Mucosa of descending colon (tissue), 3 donors: ENCODE data around the gene KLHL5. TPM values are rescaled to one million over a fixed set of nuclear protein-coding genes. Genes with fewer than 3 reads are reported as not detected.
"Not testable (repeated sequence)": the region's sequence is repeated elsewhere in the genome, so short reads cannot be mapped to it uniquely, and the experiment has no call there.

ENCODE experiments used
- ATAC-seq: fragments of 200-7000 bp; cut with Tn5 transposase; one replicate; pipeline ENCODE4 v1.9.1; 2020; ENCODE audit warnings: mild to moderate bottlenecking, moderate library complexity
- DNase-seq, 3 donors: peaks; one replicate each; pipeline ENCODE4 v3.0.0-alpha.2; 2020
- H3K36me3 ChIP-seq: fragments of 200-600 bp; one replicate; pipeline ENCODE4 v1.8.0; 2021; ENCODE audit warnings: low read depth, mild to moderate bottlenecking
- H3K4me1 ChIP-seq: fragments of 200-600 bp; one replicate; pipeline ENCODE4 v1.8.0; 2021; ENCODE audit warnings: low read depth, mild to moderate bottlenecking
- H3K4me3 ChIP-seq: fragments of 200-600 bp; one replicate; pipeline ENCODE4 v1.8.0; 2021; ENCODE audit warnings: mild to moderate bottlenecking
- H3K9me3 ChIP-seq: fragments of 200-600 bp; one replicate; pipeline ENCODE4 v1.8.0; 2021; ENCODE audit warnings: mild to moderate bottlenecking
- intact Hi-C, 2 donors: fragments of 100-400 bp; cut with DNase I in 1 of 2; cut with micrococcal nuclease in 1 of 2; formaldehyde crosslinking; loops; one replicate each; pipeline versions ENCODE4 v1.11.0 to v1.11.1; 2022; cut with DNase I, micrococcal nuclease
- total RNA-seq, 3 donors: library from RNA; stranded (reverse); fragmentation: NEBNext Ultra II Directional in 2 of 3; extraction: Animal tissue kit (Norgen Biotek cat#: 25700) in 2 of 3; gene quantifications; one replicate each; pipeline versions ENCODE4 v1.2.1 to v1.2.4, GENCODE V29; 2021 to 2023
- TF ChIP-seq, protein P1 (sequence below): fragments of 200-600 bp; IDR thresholded peaks from one replicate; pipeline ENCODE4 v1.8.0; 2022; ENCODE audit warnings: antibody characterized with exemption, mild to moderate bottlenecking
- donor health status: DM: no; HTN: no; CAD: no; lungs with moderate emphysema.
- donor health status: DM: no; HTN: no; CAD: no.
- donor health status: DM: no; HTN: yes; CAD: no.

KLHL5 gene
- total RNA-seq, 3 donors from 2014 or later: 2.5 to 94.8 (median 15.2) TPM

DNA sequence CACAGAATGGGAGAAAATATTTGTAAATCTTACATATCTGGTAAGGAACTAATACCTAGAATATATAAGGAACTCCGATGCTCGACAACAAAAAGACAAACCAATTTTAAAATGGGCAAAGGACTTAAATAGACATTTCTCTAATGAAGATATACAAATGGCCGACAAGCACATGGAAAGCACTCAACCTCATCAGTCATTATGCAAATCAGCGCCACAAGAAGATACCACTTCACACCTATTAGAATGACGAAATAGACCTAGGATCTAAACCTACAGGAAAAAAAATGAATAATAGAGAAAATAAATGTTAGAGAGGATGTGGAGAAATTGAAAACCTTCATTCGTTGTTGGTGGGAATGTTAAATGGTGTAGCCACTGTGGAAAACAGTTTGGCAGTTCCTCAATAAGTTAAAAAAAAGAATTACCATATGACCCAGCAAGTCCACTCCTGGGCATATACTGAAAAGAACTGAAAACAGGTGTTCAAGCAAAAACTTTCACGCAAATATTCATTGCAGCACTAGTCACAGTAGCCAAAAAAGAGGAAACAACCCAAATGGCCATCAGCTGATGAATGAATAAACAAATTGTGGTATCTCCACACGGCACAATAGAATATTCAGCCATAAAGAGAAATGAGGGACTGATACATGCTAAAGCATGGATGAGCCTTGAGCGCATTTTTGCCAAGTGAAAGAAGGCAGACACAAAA is 63.0 kb downstream of the KLHL5 start:
- Histone ChIP-seq H3K9me3 (no peaks in the 10 kb centered on the region), H3K4me3 (no peak overlapping the region), H3K36me3 (no peaks in the 10 kb centered on the region), H3K4me1 (no peaks in the 10 kb centered on the region)
- TF ChIP-seq, protein P1, sequence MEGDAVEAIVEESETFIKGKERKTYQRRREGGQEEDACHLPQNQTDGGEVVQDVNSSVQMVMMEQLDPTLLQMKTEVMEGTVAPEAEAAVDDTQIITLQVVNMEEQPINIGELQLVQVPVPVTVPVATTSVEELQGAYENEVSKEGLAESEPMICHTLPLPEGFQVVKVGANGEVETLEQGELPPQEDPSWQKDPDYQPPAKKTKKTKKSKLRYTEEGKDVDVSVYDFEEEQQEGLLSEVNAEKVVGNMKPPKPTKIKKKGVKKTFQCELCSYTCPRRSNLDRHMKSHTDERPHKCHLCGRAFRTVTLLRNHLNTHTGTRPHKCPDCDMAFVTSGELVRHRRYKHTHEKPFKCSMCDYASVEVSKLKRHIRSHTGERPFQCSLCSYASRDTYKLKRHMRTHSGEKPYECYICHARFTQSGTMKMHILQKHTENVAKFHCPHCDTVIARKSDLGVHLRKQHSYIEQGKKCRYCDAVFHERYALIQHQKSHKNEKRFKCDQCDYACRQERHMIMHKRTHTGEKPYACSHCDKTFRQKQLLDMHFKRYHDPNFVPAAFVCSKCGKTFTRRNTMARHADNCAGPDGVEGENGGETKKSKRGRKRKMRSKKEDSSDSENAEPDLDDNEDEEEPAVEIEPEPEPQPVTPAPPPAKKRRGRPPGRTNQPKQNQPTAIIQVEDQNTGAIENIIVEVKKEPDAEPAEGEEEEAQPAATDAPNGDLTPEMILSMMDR: no peak
- ATAC-seq (no peak), DNase-seq (no peak)
- intact Hi-C loops: no loop called here

DNA sequence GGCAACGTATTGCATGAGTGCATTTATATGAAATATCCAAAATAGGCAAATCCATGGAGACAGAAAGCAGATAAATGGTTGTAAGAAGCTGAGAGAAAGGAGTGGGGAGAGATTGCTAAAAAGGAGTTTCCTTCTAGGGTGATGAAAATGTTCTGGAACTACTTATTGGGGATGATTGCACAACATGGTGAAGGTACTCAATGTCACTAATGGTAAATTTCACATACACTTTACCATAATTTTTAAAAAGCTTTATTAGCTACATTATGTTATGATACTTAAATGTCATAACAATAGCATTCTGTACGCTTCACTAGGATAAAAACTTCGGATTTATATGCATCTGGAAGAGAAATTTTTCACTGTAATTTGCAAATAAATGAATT is 63.6 kb downstream of the KLHL5 start:
- TF ChIP-seq, protein P1: no peak
- no peaks in the 10 kb centered on the region for H3K9me3 ChIP-seq
- intact Hi-C loops: no loop called here

DNA sequence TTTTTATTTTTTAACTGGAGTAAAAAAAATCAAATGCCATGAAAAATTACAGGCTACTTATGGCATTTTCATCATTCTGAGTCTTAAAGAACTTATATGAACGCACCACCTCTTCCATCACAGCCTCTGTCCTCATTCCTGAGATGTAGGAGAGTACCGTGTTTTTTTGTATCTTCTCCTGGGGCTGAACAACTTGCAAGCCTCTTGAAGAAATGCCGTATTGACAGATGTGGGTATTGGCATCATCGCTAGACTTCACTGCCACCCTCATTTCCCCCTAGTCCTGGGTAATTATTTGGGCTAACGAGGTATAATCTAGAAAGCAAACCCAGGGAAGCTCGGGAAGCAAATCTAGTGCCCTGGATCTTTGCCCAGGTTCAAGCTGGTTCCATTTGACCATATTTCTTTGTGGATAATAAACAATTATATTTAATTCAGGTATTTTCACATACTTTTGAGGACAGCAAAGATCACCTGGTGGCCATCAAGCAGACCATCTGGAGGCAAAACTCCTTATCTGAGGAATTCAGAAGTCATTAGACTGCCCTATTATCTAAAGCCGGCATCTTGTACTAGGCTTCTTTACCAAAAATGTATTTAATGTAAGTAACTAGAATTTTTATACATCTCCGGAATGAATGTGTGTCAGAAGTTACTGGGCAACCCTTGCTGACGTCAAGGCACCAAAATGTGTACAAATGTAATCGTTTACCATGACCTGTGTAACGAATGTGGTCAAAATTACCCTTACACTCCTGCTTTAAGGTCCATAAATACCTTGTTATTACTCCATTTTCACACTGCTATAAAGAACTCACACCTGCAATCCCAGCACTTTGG is 64.4 kb downstream of the KLHL5 start:
- Histone ChIP-seq H3K4me1 (no peaks in the 10 kb centered on the region), H3K9me3 (no peaks in the 10 kb centered on the region), H3K4me3 (no peak overlapping the region), H3K36me3 (no peaks in the 10 kb centered on the region)
- TF ChIP-seq, protein P1: no peak
- no peak for DNase-seq
- intact Hi-C loops: no loop called here
- no peak for ATAC-seq

More for the DNA sequence above, 63.6 kb downstream of the KLHL5 start:
- no peak for ATAC-seq
- H3K4me3 ChIP-seq: no peak overlapping the region
- no peak for DNase-seq
- H3K36me3 ChIP-seq: no peaks in the 10 kb centered on the region
- H3K4me1 ChIP-seq: no peaks in the 10 kb centered on the region

DNA sequence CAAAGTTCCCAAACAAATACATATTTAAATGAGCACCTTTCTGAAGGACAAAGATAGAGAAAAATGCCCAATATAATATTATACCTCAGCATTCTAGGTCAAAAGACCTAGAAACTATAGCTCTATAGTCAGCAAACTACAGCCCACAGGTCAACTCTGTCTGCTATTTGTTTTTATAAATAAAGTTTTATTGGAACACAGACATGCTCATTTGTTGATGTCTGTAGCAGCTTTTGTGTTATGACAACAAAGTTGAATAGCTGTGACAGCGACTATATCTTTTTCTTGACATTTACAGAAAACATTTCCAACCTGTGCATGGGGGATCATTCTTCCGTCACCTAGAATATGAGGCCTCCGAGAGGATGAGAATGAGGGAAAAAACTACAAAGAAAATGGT is 71.6 kb downstream of the KLHL5 start:
- no peak for ATAC-seq
- intact Hi-C loops: loop anchor here (10.0 kb wide), 2 partner anchors 229 to 369 kb away; no protein-coding TSS in a partner anchor
- no peaks in the 10 kb centered on the region for H3K9me3 ChIP-seq
- no peak overlapping the region for H3K4me3 ChIP-seq
- H3K4me1 ChIP-seq: no peaks in the 10 kb centered on the region
- H3K36me3 ChIP-seq: no peaks in the 10 kb centered on the region
- DNase-seq: no peak
- TF ChIP-seq, protein P1: no peak

DNA sequence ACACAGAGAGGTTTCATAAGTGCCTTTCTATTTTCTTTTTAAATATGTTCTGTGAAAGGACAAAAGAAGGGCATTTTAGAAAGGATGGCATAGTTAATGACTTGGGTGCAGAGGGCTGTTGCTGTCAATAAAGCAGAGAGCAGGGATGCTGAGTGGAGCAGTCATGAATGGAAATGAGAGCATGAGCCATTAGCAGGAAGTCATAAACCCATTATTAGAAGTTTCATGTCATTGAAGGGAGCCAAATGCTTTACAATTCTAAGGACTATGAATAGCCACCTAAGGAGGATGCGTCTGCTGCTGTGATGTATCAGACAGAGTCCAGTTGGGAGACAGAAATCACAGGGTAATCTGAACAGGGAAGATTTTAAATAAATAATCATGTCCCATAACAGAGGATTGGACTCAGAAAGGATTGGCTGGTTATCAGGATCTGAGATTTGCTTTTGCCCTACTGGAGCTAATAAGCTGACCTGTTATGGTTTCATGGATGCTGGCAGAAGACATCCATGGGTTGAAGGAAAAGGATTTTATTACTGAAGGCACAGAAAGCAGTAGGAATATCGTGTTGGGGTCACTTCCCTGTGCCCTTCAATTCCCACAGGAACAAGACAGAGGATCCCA is 72.8 kb downstream of the KLHL5 start:
- Histone ChIP-seq H3K4me1 (peaks cover under 1% of the 10 kb centered on the region), H3K36me3 (no peaks in the 10 kb centered on the region), H3K4me3 (no peak overlapping the region), H3K9me3 (no peaks in the 10 kb centered on the region)
- intact Hi-C loops: loop anchor here (10.0 kb wide), 2 partner anchors 230 to 370 kb away; no protein-coding TSS in a partner anchor
- no peak for ATAC-seq
- DNase-seq: no peak
- TF ChIP-seq, protein P1: no peak

DNA sequence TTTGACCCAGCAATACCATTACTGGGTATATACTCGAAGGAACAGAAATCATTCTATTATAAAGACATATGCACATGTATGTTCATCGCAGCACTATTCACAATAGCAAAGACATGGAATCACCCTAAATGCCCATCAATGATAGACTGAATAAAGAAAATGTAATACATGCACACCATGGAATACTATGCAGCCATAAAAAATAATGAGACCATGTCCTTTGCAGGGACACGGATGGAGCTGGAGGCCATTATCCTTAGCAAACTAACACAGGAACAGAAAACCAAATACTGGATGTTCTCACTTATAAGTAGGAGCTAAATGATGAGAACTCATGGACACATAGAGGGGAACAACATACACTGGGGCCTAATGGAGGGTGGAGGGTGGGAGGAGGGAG is 76.2 kb downstream of the KLHL5 start:
- H3K4me3 ChIP-seq, DNase-seq, H3K4me1 ChIP-seq, H3K36me3 ChIP-seq, H3K9me3 ChIP-seq, ATAC-seq: not testable (repeated sequence)
- intact Hi-C loops: loop anchor here (10.0 kb wide), 2 partner anchors 233 to 373 kb away; no protein-coding TSS in a partner anchor
